ENCODE results near the gene SORCS2.
"Not testable (repeated sequence)": the region's sequence is repeated elsewhere in the genome, so short reads cannot be mapped to it uniquely, and the experiment has no call there.

The SORCS2 gene

DNA sequence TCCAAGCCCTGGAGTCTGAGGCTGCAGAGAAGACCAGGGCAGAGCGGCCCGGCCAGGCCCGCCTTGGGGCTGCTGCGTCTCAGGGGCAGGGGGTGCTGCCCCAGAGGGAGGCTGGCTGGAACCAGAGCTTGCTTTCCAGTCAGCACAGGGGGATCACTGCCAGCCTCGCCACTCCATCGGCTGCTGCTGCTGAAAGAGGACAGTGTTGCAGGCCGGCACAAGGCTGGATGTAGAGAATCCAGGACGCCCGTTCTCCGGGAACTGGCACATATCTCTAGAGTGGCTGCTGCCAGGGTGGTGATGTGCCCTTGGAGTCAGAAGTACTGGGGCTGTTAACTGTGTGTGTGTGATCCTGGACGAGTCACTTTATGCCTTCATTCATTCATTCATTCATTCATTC, 31.9 kb upstream of the SORCS2 start:
- Histone ChIP-seq H3K9me3 (ENCODE audit: insufficient read depth, low read length) (no peaks in the 10 kb centered on the region), H3K36me3 (replicated peaks; ENCODE audit: low read depth, low read length) (no peaks in the 10 kb centered on the region), H3K9ac (ENCODE audit: low read length) (no peak overlapping the region), H3K27ac (ENCODE audit: low read length) (no peak overlapping the region), H3K4me1 (ENCODE audit: low read length) (no peaks in the 10 kb centered on the region), H4K20me1 (ENCODE audit: insufficient read depth, low read length) (no peaks in the 10 kb centered on the region), H2AFZ (ENCODE audit: low read depth, low read length) (no peak overlapping the region), H3K4me3 (ENCODE audit: low read length) (no peak overlapping the region), H3K79me2 (ENCODE audit: low read length) (no peaks in the 10 kb centered on the region), H3K4me2 (ENCODE audit: low read length) (no peak overlapping the region), H3K27me3 (ENCODE audit: low read depth, low read length) (peaks cover 8% of the 10 kb centered on the region)
- TF ChIP-seq, protein P1, sequence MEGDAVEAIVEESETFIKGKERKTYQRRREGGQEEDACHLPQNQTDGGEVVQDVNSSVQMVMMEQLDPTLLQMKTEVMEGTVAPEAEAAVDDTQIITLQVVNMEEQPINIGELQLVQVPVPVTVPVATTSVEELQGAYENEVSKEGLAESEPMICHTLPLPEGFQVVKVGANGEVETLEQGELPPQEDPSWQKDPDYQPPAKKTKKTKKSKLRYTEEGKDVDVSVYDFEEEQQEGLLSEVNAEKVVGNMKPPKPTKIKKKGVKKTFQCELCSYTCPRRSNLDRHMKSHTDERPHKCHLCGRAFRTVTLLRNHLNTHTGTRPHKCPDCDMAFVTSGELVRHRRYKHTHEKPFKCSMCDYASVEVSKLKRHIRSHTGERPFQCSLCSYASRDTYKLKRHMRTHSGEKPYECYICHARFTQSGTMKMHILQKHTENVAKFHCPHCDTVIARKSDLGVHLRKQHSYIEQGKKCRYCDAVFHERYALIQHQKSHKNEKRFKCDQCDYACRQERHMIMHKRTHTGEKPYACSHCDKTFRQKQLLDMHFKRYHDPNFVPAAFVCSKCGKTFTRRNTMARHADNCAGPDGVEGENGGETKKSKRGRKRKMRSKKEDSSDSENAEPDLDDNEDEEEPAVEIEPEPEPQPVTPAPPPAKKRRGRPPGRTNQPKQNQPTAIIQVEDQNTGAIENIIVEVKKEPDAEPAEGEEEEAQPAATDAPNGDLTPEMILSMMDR (IDR thresholded peaks at IDR 0.05; ENCODE audit: low read depth, low read length) = no peak
- TF ChIP-seq EZH2phosphoT487 (IDR thresholded peaks at IDR 0.05; ENCODE audit: low read depth) = no peak

GRCh38 chr4:7160951-7161440, 31.3 kb upstream of the SORCS2 start:
- Histone ChIP-seq H3K4me2 (ENCODE audit: low read length) (no peak overlapping the region), H3K9me3 (ENCODE audit: insufficient read depth, low read length) (no peaks in the 10 kb centered on the region), H3K79me2 (ENCODE audit: low read length) (no peaks in the 10 kb centered on the region), H3K9ac (ENCODE audit: low read length) (no peak overlapping the region), H2AFZ (ENCODE audit: low read depth, low read length) (no peak overlapping the region), H3K27ac (ENCODE audit: low read length) (no peak overlapping the region), H3K4me3 (ENCODE audit: low read length) (no peak overlapping the region), H3K27me3 (ENCODE audit: low read depth, low read length) (peaks cover 8% of the 10 kb centered on the region), H3K4me1 (ENCODE audit: low read length) (no peaks in the 10 kb centered on the region), H4K20me1 (ENCODE audit: insufficient read depth, low read length) (no peaks in the 10 kb centered on the region), H3K36me3 (replicated peaks; ENCODE audit: low read depth, low read length) (no peaks in the 10 kb centered on the region)
- TF ChIP-seq EZH2phosphoT487 (IDR thresholded peaks at IDR 0.05; ENCODE audit: low read depth) = no peak
- TF ChIP-seq, protein P1 (IDR thresholded peaks at IDR 0.05; ENCODE audit: low read depth, low read length) = no peak

DNA sequence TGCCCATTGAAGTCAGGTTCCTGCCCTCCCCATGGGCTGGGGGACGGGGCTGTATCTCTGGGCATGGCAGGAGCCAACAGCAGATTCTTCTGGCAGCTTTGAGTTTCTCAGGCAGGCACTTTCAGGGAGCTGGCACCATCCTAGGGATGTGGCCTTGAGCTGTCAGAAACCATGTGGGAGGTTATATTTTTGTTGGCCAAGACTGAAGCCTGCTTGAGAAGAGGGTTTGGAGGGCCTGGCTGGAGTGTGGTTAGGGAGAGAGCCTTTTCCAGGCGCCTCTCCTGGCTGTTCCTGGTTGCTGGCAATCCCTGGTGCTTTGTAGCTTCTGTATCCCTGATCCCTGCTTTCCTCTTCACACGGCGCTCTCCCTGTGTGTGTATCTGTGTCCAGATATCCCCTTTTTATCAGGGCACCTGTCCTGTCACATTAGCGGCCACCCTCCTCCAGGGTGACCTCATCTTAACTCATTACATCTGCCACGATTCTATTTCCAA, 30.6 kb upstream of the SORCS2 start:
- TF ChIP-seq, protein P1 (IDR thresholded peaks at IDR 0.05; ENCODE audit: low read depth, low read length) = no peak
- no peak for TF ChIP-seq EZH2phosphoT487 (IDR thresholded peaks at IDR 0.05; ENCODE audit: low read depth)
- Histone ChIP-seq H3K4me3 (ENCODE audit: low read length) (no peak overlapping the region), H3K4me1 (ENCODE audit: low read length) (no peaks in the 10 kb centered on the region), H3K36me3 (replicated peaks; ENCODE audit: low read depth, low read length) (no peaks in the 10 kb centered on the region), H3K9me3 (ENCODE audit: insufficient read depth, low read length) (no peaks in the 10 kb centered on the region), H3K27ac (ENCODE audit: low read length) (no peak overlapping the region), H4K20me1 (ENCODE audit: insufficient read depth, low read length) (no peaks in the 10 kb centered on the region), H3K27me3 (ENCODE audit: low read depth, low read length) (peaks cover 8% of the 10 kb centered on the region), H3K4me2 (ENCODE audit: low read length) (no peak overlapping the region), H3K9ac (ENCODE audit: low read length) (no peak overlapping the region), H2AFZ (ENCODE audit: low read depth, low read length) (no peak overlapping the region), H3K79me2 (ENCODE audit: low read length) (no peaks in the 10 kb centered on the region)

- not testable (repeated sequence) for H3K79me2 ChIP-seq (ENCODE audit: low read length); H3K4me3 ChIP-seq (ENCODE audit: low read length); H3K36me3 ChIP-seq (replicated peaks; ENCODE audit: low read depth, low read length); H3K9me3 ChIP-seq (ENCODE audit: insufficient read depth, low read length); H3K27ac ChIP-seq (ENCODE audit: low read length); H3K9ac ChIP-seq (ENCODE audit: low read length); H2AFZ ChIP-seq (ENCODE audit: low read depth, low read length); H3K4me2 ChIP-seq (ENCODE audit: low read length); H3K4me1 ChIP-seq (ENCODE audit: low read length); H3K27me3 ChIP-seq (ENCODE audit: low read depth, low read length); H4K20me1 ChIP-seq (ENCODE audit: insufficient read depth, low read length)
These were observed 27.1 kb upstream of the SORCS2 start for GRCh38 chr4:7165056-7165873.
